ENCODE results near the gene TDRD10. TPM values are rescaled to one million over a fixed set of nuclear protein-coding genes. Genes with fewer than 3 reads are reported as not detected.

TDRD10 gene
- total and polyA plus RNA-seq, 8 donors, result 0.13 to 4.7 (median 0.39) TPM

DNA sequence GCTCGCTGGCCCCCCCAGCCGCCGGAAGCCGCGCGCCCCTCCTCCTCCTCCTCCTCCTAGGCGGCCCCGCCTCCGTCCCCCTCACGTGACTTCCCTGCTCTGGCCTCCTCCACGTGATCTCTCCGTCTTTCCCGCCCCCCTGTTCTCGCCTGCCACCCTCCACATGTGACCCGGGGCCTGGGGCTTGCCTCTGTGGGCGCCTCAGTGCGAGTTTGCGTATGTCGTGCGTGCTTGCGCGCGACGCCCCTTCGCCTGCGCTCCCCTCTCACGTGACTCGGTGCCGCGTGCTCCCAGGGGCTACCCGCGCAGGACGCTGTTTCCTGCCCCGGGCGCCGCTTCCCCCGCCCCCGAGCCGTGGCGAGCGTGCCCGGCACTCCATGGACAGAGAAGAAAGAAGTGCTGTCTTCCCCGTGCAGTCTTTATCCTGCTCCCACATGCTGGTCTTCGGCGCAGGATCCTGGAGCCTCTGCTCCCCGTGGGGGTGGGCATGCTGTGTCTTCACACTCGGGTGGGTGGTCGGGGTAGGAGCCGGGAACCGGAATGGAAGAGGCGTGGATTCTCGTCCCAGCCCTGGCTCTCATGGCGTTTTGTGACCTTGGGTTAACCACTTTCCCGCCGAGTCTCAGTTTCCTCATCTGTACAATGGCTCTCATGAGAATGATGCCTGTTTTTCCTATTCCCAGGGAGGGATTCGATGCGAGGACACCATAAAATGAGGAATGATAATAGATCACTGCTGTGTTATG, 56.9 kb downstream of the TDRD10 start:
- Histone ChIP-seq H3K27ac (peak overlapping the region; percentile 66 to 93 (median 89)), H3K4me3 (peak overlapping the region; percentile 45 to 88 (median 76)), H3K4me1 (peaks cover 8 to 12% (median 12%) of the 10 kb centered on the region in 3 donors), H3K36me3 (peaks cover 7 to 19% (median 7%) of the 10 kb centered on the region in 3 donors), H3K9me3 (no peaks in the 10 kb centered on the region), H3K27me3 (no peaks in the 10 kb centered on the region)
- peak; percentile 90 to 96 (median 94) for ATAC-seq
- no peak for FAIRE-seq
- TF ChIP-seq, protein P1, sequence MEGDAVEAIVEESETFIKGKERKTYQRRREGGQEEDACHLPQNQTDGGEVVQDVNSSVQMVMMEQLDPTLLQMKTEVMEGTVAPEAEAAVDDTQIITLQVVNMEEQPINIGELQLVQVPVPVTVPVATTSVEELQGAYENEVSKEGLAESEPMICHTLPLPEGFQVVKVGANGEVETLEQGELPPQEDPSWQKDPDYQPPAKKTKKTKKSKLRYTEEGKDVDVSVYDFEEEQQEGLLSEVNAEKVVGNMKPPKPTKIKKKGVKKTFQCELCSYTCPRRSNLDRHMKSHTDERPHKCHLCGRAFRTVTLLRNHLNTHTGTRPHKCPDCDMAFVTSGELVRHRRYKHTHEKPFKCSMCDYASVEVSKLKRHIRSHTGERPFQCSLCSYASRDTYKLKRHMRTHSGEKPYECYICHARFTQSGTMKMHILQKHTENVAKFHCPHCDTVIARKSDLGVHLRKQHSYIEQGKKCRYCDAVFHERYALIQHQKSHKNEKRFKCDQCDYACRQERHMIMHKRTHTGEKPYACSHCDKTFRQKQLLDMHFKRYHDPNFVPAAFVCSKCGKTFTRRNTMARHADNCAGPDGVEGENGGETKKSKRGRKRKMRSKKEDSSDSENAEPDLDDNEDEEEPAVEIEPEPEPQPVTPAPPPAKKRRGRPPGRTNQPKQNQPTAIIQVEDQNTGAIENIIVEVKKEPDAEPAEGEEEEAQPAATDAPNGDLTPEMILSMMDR (IDR thresholded peaks at IDR 0.05), result no peak
- intact Hi-C loops (cut with DNase I), result loop anchor here in 1 of 3 donors (10.0 kb wide), 1 partner anchor 326 kb away; no protein-coding TSS in a partner anchor
- 0 to 1% methylated on average over 47 to 57 of the region's 57 CpGs for WGBS, 2 donors
- peak; percentile 98 to 100 (median 99) for DNase-seq

DNA sequence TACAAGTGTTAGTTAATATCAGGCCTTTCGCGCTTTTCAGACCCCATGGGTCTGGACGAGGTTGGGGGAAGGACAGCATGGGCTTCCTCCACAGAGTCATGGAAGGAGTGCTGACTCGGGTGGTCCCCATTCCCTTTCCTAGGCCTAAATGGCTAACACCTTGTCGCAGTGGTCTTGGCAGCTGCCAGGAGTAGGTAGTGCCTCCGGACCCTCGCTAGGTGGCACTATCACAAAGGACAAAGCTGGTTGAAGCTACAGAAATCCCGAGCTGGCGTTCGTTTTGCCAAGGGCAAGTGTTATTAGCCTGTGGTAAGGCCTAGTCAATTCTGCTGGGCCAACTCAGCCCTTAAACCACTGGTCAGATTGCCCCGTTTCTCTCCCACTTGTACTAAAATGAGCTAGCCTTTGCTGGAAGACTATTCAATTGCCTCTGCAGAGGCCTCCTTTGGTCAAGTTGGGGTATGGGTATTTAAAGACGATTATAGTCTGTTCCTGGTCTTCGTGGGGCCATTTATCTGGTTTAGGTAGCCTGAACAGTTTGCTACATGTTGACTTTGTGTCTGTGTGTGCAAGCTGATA, 57.5 kb downstream of the TDRD10 start:
- Histone ChIP-seq H3K9me3 (no peaks in the 10 kb centered on the region), H3K27me3 (no peaks in the 10 kb centered on the region), H3K4me1 (peaks cover 8 to 12% (median 12%) of the 10 kb centered on the region in 3 donors), H3K27ac (peak overlapping the region; percentile 66 to 93 (median 89)), H3K36me3 (peaks cover 1 to 13% (median 5%) of the 10 kb centered on the region in 3 donors), H3K4me3 (peak overlapping the region; percentile 18 to 88 (median 54))
- DNase-seq (peak; percentile 78 to 94 (median 89)), ATAC-seq (peak; percentile 75 to 89 (median 82)), FAIRE-seq (no peak)
- WGBS, 2 donors, result 3 to 4% methylated on average over 13 of the region's 13 CpGs
- TF ChIP-seq, protein P1 (IDR thresholded peaks at IDR 0.05), result peak; percentile 88 to 94 (median 90)
- intact Hi-C loops (cut with DNase I), result loop anchor here in 2 of 3 donors (10.0 kb wide), 2 partner anchors 195 to 325 kb away; no protein-coding TSS in a partner anchor

DNA sequence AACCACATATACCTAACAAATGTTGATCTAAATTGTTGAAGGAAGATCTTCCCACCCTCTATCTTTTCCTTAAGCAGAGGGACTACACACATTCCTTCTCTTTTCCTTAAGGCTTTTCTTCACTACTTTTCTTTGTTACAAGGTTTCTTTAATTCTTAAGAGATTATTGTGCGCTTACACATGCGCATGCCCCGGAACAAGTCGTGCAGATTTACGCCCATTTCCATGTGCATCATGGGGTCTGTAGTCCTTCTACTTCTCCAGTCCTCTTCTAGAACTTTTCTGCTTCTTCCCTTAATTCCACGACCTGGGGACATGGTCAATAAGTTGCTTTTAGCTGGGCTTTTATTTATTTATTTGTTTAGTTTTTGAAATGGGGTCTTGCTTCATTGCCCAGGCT, 63.9 kb downstream of the TDRD10 start:
- Histone ChIP-seq H3K36me3 (no peaks in the 10 kb centered on the region), H3K9me3 (no peaks in the 10 kb centered on the region), H3K27ac (no peak overlapping the region), H3K27me3 (no peaks in the 10 kb centered on the region), H3K4me3 (no peak overlapping the region), H3K4me1 (peaks cover 0 to 5% (median 3%) of the 10 kb centered on the region in 3 donors)
- intact Hi-C loops (cut with DNase I), result loop anchor here in 1 of 3 donors (10.0 kb wide), 2 partner anchors 189 to 319 kb away; no protein-coding TSS in a partner anchor
- no peak for DNase-seq
- no peak for FAIRE-seq
- TF ChIP-seq, protein P1 (IDR thresholded peaks at IDR 0.05), result no peak
- WGBS, 2 donors, result 77 to 80% methylated on average over 6 of the region's 6 CpGs
- ATAC-seq, result no peak

DNA sequence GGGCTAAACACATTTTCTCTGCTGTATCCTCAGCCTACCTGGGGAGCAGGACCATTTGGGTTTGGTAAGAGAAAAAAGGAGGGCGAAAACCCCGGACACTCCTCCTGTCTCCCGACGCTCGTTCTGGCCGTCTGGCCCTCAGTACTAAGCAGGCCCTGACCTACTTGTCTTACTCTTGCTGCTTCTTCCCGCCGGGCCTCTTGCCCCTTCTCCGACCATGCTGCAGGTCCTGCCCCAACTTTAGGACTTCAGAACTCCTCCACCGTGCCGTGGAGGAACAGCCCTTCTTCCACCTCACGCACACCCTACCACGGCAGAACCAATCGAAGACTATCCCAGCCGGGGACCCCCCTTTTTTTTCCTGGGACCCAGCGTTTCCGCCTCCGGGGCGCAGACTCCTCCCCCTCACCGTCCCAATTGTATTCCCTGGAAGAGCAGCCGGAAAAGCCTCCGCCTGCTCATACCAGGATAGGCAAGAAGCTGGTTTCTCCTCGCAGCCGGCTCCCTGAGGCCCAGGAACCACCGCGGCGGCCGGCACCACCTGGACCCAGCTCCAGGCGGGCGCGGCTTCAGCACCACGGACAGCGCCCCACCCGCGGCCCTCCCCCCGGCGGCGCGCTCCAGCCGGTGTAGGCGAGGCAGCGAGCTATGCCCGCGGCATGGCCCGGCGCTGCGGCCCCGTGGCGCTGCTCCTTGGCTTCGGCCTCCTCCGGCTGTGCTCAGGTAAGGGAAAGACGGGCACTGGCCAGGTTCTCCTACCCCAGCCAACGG, 65.6 kb downstream of the TDRD10 start, which contains the start of gene CHRNB2:
TSS of gene CHRNB2 (plus strand) at position 393 of the 771 bp plus-strand sequence. CDS start at position 660, 267 bp downstream.
- H3K9me3 ChIP-seq, result no peaks in the 10 kb centered on the region
- FAIRE-seq (no peak), DNase-seq (peak; percentile 49 to 93 (median 84)), ATAC-seq (peak; percentile 98 to 100 (median 100))
- peak within 1 kb of the TSS in 1 of 4 donors; percentile 24 for H3K4me3 ChIP-seq
- H3K36me3 ChIP-seq, result no peaks in the 10 kb centered on the region
- TF ChIP-seq, protein P1 (IDR thresholded peaks at IDR 0.05), result no peak
- 4 to 5% methylated on average over 39 to 53 of the region's 53 CpGs for WGBS, 2 donors
- no peaks in the 10 kb centered on the region for H3K27me3 ChIP-seq
- no peak within 1 kb of the TSS for H3K27ac ChIP-seq
- intact Hi-C loops (cut with DNase I), result loop anchor here in 1 of 3 donors (10.0 kb wide), 2 partner anchors 187 to 317 kb away; no protein-coding TSS in a partner anchor
- H3K4me1 ChIP-seq, result peaks cover 0 to 5% (median 3%) of the 10 kb centered on the region in 3 donors

Data from pancreas (tissue), 10 donors.